Measurements from ENCODE around the gene GDAP2.
"Not testable (repeated sequence)": the region's sequence is repeated elsewhere in the genome, so short reads cannot be mapped to it uniquely, and the experiment has no call there.

GDAP2 gene, protein sequence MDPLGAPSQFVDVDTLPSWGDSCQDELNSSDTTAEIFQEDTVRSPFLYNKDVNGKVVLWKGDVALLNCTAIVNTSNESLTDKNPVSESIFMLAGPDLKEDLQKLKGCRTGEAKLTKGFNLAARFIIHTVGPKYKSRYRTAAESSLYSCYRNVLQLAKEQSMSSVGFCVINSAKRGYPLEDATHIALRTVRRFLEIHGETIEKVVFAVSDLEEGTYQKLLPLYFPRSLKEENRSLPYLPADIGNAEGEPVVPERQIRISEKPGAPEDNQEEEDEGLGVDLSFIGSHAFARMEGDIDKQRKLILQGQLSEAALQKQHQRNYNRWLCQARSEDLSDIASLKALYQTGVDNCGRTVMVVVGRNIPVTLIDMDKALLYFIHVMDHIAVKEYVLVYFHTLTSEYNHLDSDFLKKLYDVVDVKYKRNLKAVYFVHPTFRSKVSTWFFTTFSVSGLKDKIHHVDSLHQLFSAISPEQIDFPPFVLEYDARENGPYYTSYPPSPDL

DNA sequence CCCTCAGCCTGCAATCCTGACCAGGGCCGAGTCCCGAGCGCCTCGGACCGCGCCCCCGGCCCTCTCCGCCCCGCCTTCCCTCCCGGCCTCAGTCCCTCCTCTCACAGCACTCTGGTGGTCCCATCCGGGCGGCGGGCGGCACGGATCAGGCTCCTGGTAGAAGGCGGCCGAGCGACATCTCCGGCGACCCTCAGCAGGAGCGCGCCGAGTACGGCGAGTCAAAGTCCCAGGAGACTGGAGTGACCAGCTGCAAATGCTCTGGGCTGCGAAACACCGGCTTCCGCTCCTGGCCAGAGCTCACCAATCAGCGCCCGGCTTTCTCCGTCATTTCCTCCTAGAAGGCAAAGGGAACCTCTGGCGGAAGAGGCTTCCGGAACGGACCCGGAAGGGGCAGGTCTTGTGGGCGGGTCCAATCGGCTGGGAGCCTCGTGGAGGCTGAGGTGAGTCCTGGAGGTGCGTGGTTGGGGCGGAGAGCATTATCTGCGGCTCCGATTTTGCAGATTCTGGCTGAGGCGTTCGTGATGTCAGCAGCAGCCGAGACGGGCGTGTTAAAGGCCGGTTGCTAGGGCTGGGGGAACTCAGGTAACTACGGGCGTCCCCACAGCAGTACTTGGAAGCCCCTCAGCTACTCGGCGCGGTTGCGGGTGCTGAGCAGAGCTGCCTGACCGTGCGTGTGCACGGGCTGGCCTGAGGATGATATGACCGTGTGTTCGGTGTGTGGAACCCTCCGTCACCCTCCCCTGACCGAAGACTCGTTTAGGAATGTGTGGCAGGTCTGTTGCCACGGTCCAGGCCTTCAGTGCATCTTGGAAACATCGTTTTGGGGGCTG, at the start of gene GDAP2, which contains the start of gene WDR3:
Gene GDAP2, minus strand, starts transcription at position 279 of the 830 bp plus-strand sequence. CDS start 9,264 bp downstream, outside the sequence.
Gene WDR3, plus strand, starts transcription at position 397 of the 830 bp plus-strand sequence. CDS start 3,581 bp downstream, outside the sequence.
- DNase-seq, result peak; percentile 91

DNA sequence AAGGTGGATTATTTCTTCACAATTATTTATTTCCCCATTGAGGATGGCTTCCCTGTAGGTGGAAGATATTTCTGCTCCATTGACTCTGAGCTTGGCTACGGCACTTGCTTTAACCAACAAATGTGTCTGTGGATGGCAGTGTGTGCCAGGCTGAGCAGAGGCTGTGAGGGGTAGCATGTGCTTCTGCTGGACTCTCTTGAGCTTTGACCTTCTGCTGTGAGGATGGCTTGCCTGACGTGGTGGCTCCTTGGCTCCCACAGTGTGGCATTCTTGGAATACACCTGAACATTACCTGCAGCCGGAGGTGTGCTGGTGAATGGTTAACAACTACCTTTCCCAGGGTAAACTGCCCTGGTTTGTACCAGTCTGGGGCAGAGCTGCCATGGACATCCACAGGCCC, 47.0 kb upstream of the GDAP2 start:
- no peak for DNase-seq

DNA sequence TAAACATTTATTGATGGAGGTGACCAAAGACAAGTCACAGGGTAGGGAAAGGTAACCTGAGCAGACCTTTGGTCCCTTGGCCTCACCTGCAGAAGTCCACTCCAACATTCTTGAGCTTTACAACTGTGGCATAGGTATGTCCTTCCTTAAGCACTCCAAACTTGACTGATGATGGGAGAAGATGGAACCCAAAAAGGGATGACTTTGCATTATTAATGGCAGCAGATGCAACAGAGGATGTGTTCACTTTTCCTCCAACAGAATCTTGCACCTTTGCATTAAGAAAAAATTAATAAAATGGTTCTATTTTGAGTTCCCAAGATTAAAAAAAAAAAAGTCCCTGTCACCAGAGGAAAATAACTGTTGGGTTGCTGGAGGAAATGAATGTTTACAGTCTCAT, 42.4 kb upstream of the GDAP2 start:
- DNase-seq, result no peak

- no peak for DNase-seq
These were observed 40.8 kb upstream of the GDAP2 start for GRCh38 chr1:117970252-117970651.

GRCh38 chr1:117967881-117968280, 38.5 kb upstream of the GDAP2 start:
- DNase-seq, result no peak

DNA sequence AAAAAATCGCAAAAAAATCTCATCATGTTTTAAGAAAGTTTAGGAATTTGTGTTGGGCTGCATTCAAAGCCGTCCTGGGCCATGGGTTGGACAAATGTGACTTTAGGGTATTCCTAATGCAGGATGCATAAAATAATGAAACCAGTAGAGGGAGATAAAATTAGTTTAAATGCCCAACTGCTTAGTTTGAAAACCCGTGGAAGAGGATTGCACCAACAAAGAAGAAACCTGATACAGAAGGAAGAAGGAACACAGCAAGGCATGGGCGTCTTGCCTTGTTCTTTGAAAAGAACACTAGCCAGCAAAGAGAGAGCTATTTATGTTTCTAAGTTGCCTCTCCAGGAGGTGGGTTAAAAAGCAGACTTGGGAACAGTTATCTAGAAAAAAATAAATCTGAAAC, 38.1 kb upstream of the GDAP2 start:
- peak; percentile 5 for DNase-seq

DNA sequence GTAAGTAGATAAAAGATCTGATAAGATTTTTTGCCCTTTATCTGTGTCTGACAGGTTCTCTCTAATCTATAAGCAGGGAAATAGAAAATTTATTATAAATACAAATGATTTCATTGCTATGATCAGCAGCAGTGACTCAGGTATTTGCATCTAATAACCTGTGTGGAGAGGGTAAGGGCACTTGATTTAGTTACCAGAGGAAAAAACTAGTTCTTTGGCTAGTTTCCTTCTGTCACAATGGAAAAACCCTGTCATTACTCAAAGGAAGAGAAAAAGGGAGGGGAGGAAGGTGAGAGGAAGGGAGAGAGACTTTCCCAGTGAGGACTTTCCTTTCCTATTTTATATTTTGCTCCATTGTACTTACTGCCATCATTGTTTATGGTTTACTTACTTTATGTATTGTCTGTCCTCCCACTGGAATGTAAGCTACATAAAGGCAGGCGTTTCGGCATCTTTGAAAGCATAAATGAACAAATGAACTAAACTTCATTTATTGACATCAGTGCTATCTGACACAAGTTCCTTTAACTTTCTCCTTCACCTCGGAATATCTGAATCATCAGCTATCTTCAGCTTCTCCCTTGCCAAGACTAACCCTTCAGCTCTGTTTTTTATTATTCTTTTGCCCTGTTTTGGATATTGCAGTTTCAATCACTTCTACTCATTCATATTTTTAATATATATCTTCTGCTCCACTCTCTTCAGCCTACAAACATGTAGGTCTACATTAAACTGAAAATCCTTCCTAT, 35.0 kb upstream of the GDAP2 start:
- DNase-seq, result no peak

GRCh38 chr1:117959364-117959763, 29.9 kb upstream of the GDAP2 start:
- no peak for DNase-seq

DNA sequence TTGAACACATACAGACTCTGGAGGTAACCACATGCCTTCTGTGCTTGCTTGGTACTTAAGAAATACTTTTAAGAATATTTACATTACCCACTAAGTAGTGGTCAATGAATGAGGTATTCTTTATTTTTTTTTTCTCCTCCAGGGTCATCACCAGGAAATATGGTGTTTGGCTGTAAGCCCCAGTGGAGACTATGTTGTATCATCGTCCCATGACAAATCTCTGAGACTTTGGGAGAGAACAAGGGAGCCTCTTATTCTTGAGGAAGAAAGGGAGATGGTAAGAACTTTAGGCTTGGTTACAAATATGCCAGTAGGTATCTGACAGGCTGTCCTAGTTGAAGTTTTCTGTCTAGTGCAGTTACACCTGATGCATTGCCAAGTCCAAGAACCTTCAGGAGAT, 23.0 kb upstream of the GDAP2 start:
- no peak for DNase-seq

DNA sequence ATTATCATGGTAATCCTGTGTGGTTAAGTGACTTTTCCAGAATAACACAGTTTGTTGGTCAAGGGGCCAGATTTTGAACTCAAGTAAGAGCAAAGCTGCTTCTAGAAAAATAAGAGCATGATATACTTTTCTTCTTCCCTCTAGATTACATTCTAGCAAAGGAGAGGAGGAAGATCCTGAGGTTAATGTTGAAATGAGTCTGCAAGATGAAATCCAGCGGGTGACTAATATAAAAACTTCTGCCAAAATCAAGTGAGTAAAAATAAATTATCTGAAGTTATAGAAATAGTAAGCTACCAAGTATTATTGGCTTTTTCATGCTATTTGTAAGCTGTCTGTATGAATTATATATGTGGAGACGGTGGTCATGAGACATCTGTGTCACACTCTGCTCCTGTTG, 12.9 kb upstream of the GDAP2 start:
- DNase-seq, result no peak

GRCh38 chr1:117933769-117934168, 4.3 kb upstream of the GDAP2 start:
- DNase-seq, result no peak

GRCh38 chr1:117932576-117932975, 3.2 kb upstream of the GDAP2 start:
- no peak for DNase-seq

GRCh38 chr1:117930484-117930883, 1.1 kb upstream of the GDAP2 start:
- DNase-seq, result peak; percentile 3

- no peak for DNase-seq
These were observed 689 bp upstream of the GDAP2 start for GRCh38 chr1:117930173-117930447.

- peak; percentile 56 for DNase-seq
These were observed 509 bp downstream of the GDAP2 start for GRCh38 chr1:117928881-117929342.

DNA sequence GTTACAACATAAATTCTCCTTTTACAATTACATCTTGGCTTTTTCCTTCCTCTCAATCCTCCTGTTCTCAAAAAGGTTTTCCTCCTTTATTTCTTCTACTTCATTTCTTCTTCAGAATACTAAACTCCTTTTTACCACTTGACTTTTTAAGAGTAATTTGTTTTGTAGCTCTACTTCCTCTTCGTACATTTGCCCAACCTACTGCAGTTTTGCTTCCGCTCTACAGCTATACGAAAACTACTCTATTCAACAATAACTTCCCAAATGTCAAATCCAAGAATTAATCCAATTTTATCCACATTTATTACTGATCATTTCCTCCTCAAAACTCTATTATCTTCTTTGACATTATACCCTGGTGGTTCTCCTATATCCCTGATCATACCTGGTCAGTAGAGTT, 3.4 kb downstream of the GDAP2 start:
- DNase-seq, result no peak

GRCh38 chr1:117922717-117923116, 6.7 kb downstream of the GDAP2 start:
- DNase-seq, result not testable (repeated sequence)

- no peak for DNase-seq
These were observed 7.4 kb downstream of the GDAP2 start for GRCh38 chr1:117921991-117922390.

GRCh38 chr1:117919376-117919775, 10.0 kb downstream of the GDAP2 start:
- DNase-seq, result no peak

GRCh38 chr1:117911051-117911450, 18.4 kb downstream of the GDAP2 start:
- DNase-seq, result no peak

DNA sequence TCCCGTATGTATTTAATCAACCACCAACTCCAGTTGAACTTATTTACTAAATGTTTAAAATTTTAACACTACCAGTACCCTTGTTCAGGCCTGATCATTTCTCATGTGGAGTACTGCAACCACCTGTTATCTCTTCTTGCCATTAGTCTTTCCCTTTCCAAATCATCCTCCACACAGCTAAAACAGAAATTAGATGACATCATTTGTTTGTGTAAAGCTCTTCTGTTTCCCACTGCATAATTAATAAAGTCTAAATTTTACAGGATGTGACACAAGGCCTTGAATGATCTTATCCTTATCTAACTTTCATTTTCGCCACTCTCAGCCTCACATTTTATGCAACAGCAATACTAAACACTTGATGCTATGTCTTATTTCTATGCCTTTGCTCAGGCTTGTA, 24.4 kb downstream of the GDAP2 start:
- DNase-seq, result no peak

- no peak for DNase-seq
These were observed 24.9 kb downstream of the GDAP2 start for GRCh38 chr1:117904485-117904884.

DNA sequence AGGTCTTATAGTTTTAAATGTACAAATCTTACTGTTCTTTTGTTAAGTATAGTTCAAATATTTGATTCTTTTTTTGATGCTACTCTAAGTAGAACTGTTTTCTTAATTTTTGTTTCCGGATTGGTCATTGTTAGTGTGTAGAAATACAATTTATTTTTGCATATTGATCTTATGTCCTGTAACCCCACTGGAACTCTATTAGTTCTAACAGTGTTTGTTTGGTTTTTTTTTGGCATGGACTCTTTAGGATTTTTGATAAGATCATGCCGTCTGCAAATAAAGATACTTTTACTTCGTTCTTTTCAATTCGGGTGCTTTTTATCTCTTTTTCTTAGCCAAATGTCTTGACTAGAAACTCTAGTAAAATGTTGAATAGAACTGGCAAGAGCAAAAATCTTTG, 26.5 kb downstream of the GDAP2 start:
- DNase-seq, result no peak

All from NCI-H510A treated with DMSO at 0.1 percent for 48 hours (cell line).